Loucy (cell line): ENCODE data around the gene HTRA3.

Experiments used
- EZH2phosphoT487 ChIP-seq: fragments of 200-600 bp; IDR thresholded peaks from 2 replicates; pipeline ENCODE4 v1.6.1; 2018; ENCODE audit warnings: antibody characterized with exemption, mild to moderate bottlenecking, moderate library complexity, borderline replicate concordance
- TF ChIP-seq, protein P1 (sequence below): fragments of 200-600 bp; sonication (generic); conservative IDR thresholded peaks from 2 replicates; pipeline ENCODE4 v1.5.1; 2014; ENCODE audit warnings: mild to moderate bottlenecking, antibody characterized with exemption, low read length

- TF ChIP-seq, protein P1, sequence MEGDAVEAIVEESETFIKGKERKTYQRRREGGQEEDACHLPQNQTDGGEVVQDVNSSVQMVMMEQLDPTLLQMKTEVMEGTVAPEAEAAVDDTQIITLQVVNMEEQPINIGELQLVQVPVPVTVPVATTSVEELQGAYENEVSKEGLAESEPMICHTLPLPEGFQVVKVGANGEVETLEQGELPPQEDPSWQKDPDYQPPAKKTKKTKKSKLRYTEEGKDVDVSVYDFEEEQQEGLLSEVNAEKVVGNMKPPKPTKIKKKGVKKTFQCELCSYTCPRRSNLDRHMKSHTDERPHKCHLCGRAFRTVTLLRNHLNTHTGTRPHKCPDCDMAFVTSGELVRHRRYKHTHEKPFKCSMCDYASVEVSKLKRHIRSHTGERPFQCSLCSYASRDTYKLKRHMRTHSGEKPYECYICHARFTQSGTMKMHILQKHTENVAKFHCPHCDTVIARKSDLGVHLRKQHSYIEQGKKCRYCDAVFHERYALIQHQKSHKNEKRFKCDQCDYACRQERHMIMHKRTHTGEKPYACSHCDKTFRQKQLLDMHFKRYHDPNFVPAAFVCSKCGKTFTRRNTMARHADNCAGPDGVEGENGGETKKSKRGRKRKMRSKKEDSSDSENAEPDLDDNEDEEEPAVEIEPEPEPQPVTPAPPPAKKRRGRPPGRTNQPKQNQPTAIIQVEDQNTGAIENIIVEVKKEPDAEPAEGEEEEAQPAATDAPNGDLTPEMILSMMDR, result no peak
- TF ChIP-seq EZH2phosphoT487, result no peak
These were observed 55.9 kb downstream of the HTRA3 start for GRCh38 chr4:8325291-8325973.
